Right atrium auricular region (tissue), 2 donors: ENCODE results near the gene LSG1. TPM values are rescaled to one million over a fixed set of nuclear protein-coding genes. Genes with fewer than 3 reads are reported as not detected.

Source experiments
- DNase-seq: peaks from one replicate; pipeline ENCODE4 v3.0.0-alpha.2; 2019; ENCODE audit warnings: low spot score
- H3K27ac ChIP-seq, 2 donors: fragments of 200-600 bp; sonication (generic); 1 replicate in 1 of 2; 2 replicates in 1 of 2; pipeline ENCODE4 v1.5.1; 2016 to 2019
- H3K27me3 ChIP-seq, 2 donors: fragments of 200-600 bp; sonication (generic); one replicate each; pipeline versions ENCODE4 v1.5.1 to v1.6.0; 2017 to 2019
- H3K36me3 ChIP-seq: fragments of 200-600 bp; sonication (generic); one replicate; pipeline ENCODE4 v1.5.1; 2016
- H3K4me1 ChIP-seq, 2 donors: fragments of 200-600 bp; sonication (generic); one replicate each; pipeline versions ENCODE4 v1.5.1 to v1.6.0; 2017 to 2019
- H3K4me3 ChIP-seq, 2 donors: fragments of 200-600 bp; sonication (generic); 1 replicate in 1 of 2; 2 replicates in 1 of 2; pipeline ENCODE4 v1.5.1; 2017 to 2019; ENCODE audit warnings: mild to moderate bottlenecking in 1 of 2, moderate library complexity in 1 of 2
- H3K9me3 ChIP-seq, 2 donors: fragments of 200-600 bp; sonication (generic); one replicate each; pipeline ENCODE4 v1.5.1; 2019
- CTCF ChIP-seq, 2 donors: fragments of 200-600 bp; sonication (generic); IDR thresholded peaks; one replicate each; pipeline ENCODE4 v1.5.1; 2019; ENCODE audit warnings: antibody characterized with exemption in 2 of 2
- total RNA-seq, 2 donors: library from RNA; depleted of rRNA; stranded (reverse); fragments of >200 nt; gene quantifications; one replicate each; pipeline ENCODE4 v1.1.0, GENCODE V29; 2016

The LSG1 gene
- total RNA-seq, 2 donors from 2014 or later = 15.1 to 20.5 TPM

- H3K27ac ChIP-seq = no peak overlapping the region
- H3K9me3 ChIP-seq = no peaks in the 10 kb centered on the region
- no peaks in the 10 kb centered on the region for H3K27me3 ChIP-seq
- peaks cover 9% of the 10 kb centered on the region for H3K36me3 ChIP-seq
- no peak for DNase-seq
- H3K4me1 ChIP-seq = peaks cover 0 to 17% of the 10 kb centered on the region in 2 donors
- H3K4me3 ChIP-seq = no peak overlapping the region
- TF ChIP-seq CTCF (IDR thresholded peaks at IDR 0.05) = no peak
These were observed 1.8 kb upstream of the LSG1 start for GRCh38 chr3:194673761-194674160.

- H3K27ac ChIP-seq = peak overlapping the region; percentile 88 to 89
- no peak for DNase-seq
- H3K27me3 ChIP-seq = no peaks in the 10 kb centered on the region
These were observed 885 bp upstream of the LSG1 start for GRCh38 chr3:194672876-194673275.

DNA sequence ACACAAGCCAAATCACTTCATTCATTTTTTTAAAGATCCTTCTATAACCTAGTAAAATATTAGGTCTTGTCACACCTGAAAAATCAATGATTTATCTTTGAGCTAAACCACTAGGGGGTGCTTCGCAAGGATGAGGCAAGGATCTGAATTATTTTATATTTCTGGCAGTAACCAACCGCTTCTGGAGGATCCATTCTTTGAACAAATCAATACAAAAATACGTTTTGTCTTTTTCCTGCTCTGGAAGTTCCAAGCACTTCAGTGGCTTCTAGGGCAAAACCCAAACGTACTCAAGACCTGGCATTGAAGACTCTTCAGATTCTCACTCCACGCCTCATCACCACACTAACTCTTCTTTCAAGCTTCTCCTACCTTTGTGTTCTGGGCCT, 486 bp downstream of the LSG1 start:
- Histone ChIP-seq H3K36me3 (peaks cover 12% of the 10 kb centered on the region), H3K27me3 (no peaks in the 10 kb centered on the region), H3K9me3 (no peaks in the 10 kb centered on the region), H3K4me1 (peaks cover 0 to 17% of the 10 kb centered on the region in 2 donors), H3K27ac (peak overlapping the region; percentile 88 to 89), H3K4me3 (peak overlapping the region; percentile 74)
- no peak for DNase-seq
- peak in 1 of 2 donors; percentile 60 for TF ChIP-seq CTCF (IDR thresholded peaks at IDR 0.05)

More at GRCh38 chr3:194672876-194673275, 885 bp upstream of the LSG1 start:
- Histone ChIP-seq H3K4me3 (peak overlapping the region; percentile 74), H3K36me3 (peaks cover 12% of the 10 kb centered on the region), H3K9me3 (no peaks in the 10 kb centered on the region), H3K4me1 (peaks cover 0 to 17% of the 10 kb centered on the region in 2 donors)
- no peak for TF ChIP-seq CTCF (IDR thresholded peaks at IDR 0.05)

DNA sequence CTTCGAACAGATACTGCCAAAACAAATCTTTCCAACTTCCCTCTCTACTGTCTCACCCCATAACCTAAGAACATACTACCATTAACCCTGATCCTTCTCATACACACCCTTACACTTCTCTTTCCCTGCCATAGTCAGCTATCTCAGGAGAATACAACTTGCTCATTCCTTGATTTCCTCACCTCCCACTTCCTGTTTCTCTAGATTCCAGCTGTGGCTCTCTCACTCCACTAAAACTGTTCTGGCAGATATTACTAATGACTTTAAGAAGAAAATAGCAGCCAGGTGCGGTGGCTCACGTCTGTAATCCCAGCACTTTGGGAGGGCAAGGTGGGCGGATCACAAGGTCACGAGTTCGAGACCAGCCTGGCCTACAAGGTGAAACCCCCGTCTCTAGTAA, 4.6 kb downstream of the LSG1 start:
- Histone ChIP-seq H3K27me3 (no peaks in the 10 kb centered on the region), H3K27ac (no peak overlapping the region), H3K4me1 (peaks cover 0 to 12% of the 10 kb centered on the region in 2 donors), H3K4me3 (no peak overlapping the region), H3K36me3 (peaks cover 39% of the 10 kb centered on the region), H3K9me3 (no peaks in the 10 kb centered on the region)
- DNase-seq = no peak
- no peak for TF ChIP-seq CTCF (IDR thresholded peaks at IDR 0.05)

GRCh38 chr3:194664857-194665256, 7.1 kb downstream of the LSG1 start:
- Histone ChIP-seq H3K27me3 (no peaks in the 10 kb centered on the region), H3K9me3 (no peaks in the 10 kb centered on the region), H3K27ac (no peak overlapping the region), H3K36me3 (peaks cover 51% of the 10 kb centered on the region), H3K4me3 (no peak overlapping the region), H3K4me1 (no peaks in the 10 kb centered on the region)
- TF ChIP-seq CTCF (IDR thresholded peaks at IDR 0.05) = no peak
- DNase-seq = no peak

- Histone ChIP-seq H3K27ac (no peak overlapping the region), H3K4me1 (no peaks in the 10 kb centered on the region), H3K27me3 (no peaks in the 10 kb centered on the region), H3K4me3 (no peak overlapping the region), H3K36me3 (peaks cover 65% of the 10 kb centered on the region), H3K9me3 (no peaks in the 10 kb centered on the region)
- no peak for DNase-seq
- TF ChIP-seq CTCF (IDR thresholded peaks at IDR 0.05) = no peak
These were observed 10.0 kb downstream of the LSG1 start for GRCh38 chr3:194661946-194662345.
